Right lobe of liver (tissue), 6 donors: ENCODE measurements around the gene RCAN1. TPM values are rescaled to one million over a fixed set of nuclear protein-coding genes. Genes with fewer than 3 reads are reported as not detected.
"Not testable (repeated sequence)": the region's sequence is repeated elsewhere in the genome, so short reads cannot be mapped to it uniquely, and the experiment has no call there.

Experiments used
- ATAC-seq, 4 donors: fragments of 200-7000 bp; cut with Tn5 transposase; one replicate each; pipeline ENCODE4 v1.9.1; 2020; ENCODE audit warnings: mild to moderate bottlenecking in 4 of 4, moderate library complexity in 4 of 4
- DNase-seq, 3 donors: peaks; one replicate each; pipeline ENCODE4 v3.0.0-alpha.2; 2020
- H3K27ac ChIP-seq, 3 donors: fragments of 200-600 bp; one replicate each; pipeline ENCODE4 v1.8.0; 2022
- H3K27me3 ChIP-seq, 2 donors: fragments of 200-600 bp; one replicate each; pipeline ENCODE4 v1.8.0; 2022
- H3K36me3 ChIP-seq, 4 donors: fragments of 200-600 bp; sonication (generic) in 1 of 4; one replicate each; pipeline versions ENCODE4 v1.5.1 to v1.8.0; 2017 to 2022; ENCODE audit warnings: control low read depth in 1 of 4
- H3K4me1 ChIP-seq, 4 donors: fragments of 200-600 bp; sonication (generic) in 1 of 4; one replicate each; pipeline versions ENCODE4 v1.5.1 to v1.8.0; 2017 to 2022; ENCODE audit warnings: control low read depth in 1 of 4
- H3K4me3 ChIP-seq, 3 donors: fragments of 200-600 bp; one replicate each; pipeline ENCODE4 v1.8.0; 2022
- H3K9me3 ChIP-seq, 4 donors: fragments of 200-600 bp; sonication (generic) in 1 of 4; one replicate each; pipeline versions ENCODE4 v1.5.1 to v1.8.0; 2017 to 2022; ENCODE audit warnings: control low read depth in 1 of 4
- CTCF ChIP-seq, 4 donors: fragments of 200-600 bp in 3 of 4; fragments of 450-650 bp in 1 of 4; IDR thresholded peaks; one replicate each; pipeline versions ENCODE4 v1.5.1 to v1.8.0; 2016 to 2022; ENCODE audit warnings: antibody characterized with exemption in 4 of 4, mild to moderate bottlenecking in 2 of 4
- POLR2A ChIP-seq: fragments of 450-650 bp; IDR thresholded peaks from one replicate; pipeline ENCODE4 v1.6.1; 2017; ENCODE audit warnings: antibody characterized with exemption, mild to moderate bottlenecking
- WGBS: methylation state at CpG from one replicate; pipeline ENCODE4 v1.1.6; 2018; ENCODE audit warnings: low coverage, low lambda C conversion rate; ENCODE audit not compliant: insufficient coverage; ENCODE audit errors: missing lambda C conversion rate; 5-methylcytosine and 5-hydroxymethylcytosine counted together
- intact Hi-C, 2 donors: fragments of 100-400 bp; cut with DNase I; formaldehyde crosslinking; loops; one replicate each; pipeline versions ENCODE4 v1.11.2 to v1.14.1; 2022
- total RNA-seq, 6 experiments: library from RNA; depleted of rRNA in 2 of 6; stranded (reverse); fragments of >200 nt in 2 of 6; fragmentation: NEBNext Ultra II Directional in 3 of 6; extraction: Animal tissue kit (Norgen Biotek cat#: 25700) in 3 of 6; gene quantifications; one replicate each; pipeline versions ENCODE4 v1.1.0 to v1.2.4, GENCODE V29; 2016 to 2023
- donor health status: DM: no; HTN: yes; CAD: no.
- donor health status: DM: no; HTN: no; CAD: no.
- donor health status: DM: no; HTN: no; CAD: no.
- donor health status: DM: no; HTN: yes; CAD: no.
- donor health status: DM: no; HTN: yes; CAD: no.

Gene RCAN1
- total RNA-seq, 6 experiments from 2014 or later: 34.3 to 71.0 (median 55.4) TPM

- Histone ChIP-seq H3K9me3 (no peaks in the 10 kb centered on the region), H3K4me3 (no peak overlapping the region), H3K4me1 (peaks cover 0 to 12% (median 2%) of the 10 kb centered on the region in 4 donors), H3K27ac (no peak overlapping the region), H3K36me3 (no peaks in the 10 kb centered on the region), H3K27me3 (no peaks in the 10 kb centered on the region)
- TF ChIP-seq CTCF (IDR thresholded peaks at IDR 0.05) (no peak), POLR2A (no peak)
- intact Hi-C loops: no loop called here
- 80% methylated on average over 2 of the region's 3 CpGs for WGBS
- DNase-seq (no peak), ATAC-seq (no peak)
Observed at GRCh38 chr21:34611528-34611927, 3.4 kb downstream of the RCAN1 start.

GRCh38 chr21:34609933-34610549, 4.9 kb downstream of the RCAN1 start:
- ATAC-seq (no peak), DNase-seq (no peak)
- Histone ChIP-seq H3K27me3 (no peaks in the 10 kb centered on the region), H3K27ac (no peak overlapping the region), H3K9me3 (no peaks in the 10 kb centered on the region), H3K4me3 (no peak overlapping the region), H3K4me1 (peaks cover 0 to 9% (median 0%) of the 10 kb centered on the region in 4 donors), H3K36me3 (no peaks in the 10 kb centered on the region)
- intact Hi-C loops: no loop called here
- no peak for TF ChIP-seq POLR2A
- TF ChIP-seq CTCF (IDR thresholded peaks at IDR 0.05): no peak
- WGBS: 81% methylated on average over 7 of the region's 9 CpGs

GRCh38 chr21:34609244-34609932, 5.5 kb downstream of the RCAN1 start:
- no peaks in the 10 kb centered on the region for H3K9me3 ChIP-seq
- no peaks in the 10 kb centered on the region for H3K27me3 ChIP-seq
- WGBS: 90% methylated on average over 4 of the region's 4 CpGs
- peaks cover 0 to 9% (median 0%) of the 10 kb centered on the region in 4 donors for H3K4me1 ChIP-seq
- no peak for DNase-seq
- no peak overlapping the region for H3K4me3 ChIP-seq
- H3K27ac ChIP-seq: no peak overlapping the region
- TF ChIP-seq CTCF (IDR thresholded peaks at IDR 0.05) (no peak), POLR2A (no peak)
- H3K36me3 ChIP-seq: no peaks in the 10 kb centered on the region
- ATAC-seq: no peak
- intact Hi-C loops: no loop called here

- H3K4me1 ChIP-seq, intact Hi-C loops: not testable (repeated sequence)
- 93% methylated on average over 5 of the region's 5 CpGs for WGBS
Observed at GRCh38 chr21:34607376-34607775, 7.5 kb downstream of the RCAN1 start.

GRCh38 chr21:34606621-34607020, 8.3 kb downstream of the RCAN1 start:
- TF ChIP-seq POLR2A (no peak), CTCF (IDR thresholded peaks at IDR 0.05) (no peak)
- no peak overlapping the region for H3K27ac ChIP-seq
- whole genome bisulfite sequencing: 0% methylated on average over 1 of the region's 2 CpGs
- no peaks in the 10 kb centered on the region for H3K27me3 ChIP-seq
- H3K4me3 ChIP-seq: no peak overlapping the region
- DNase-seq (no peak), ATAC-seq (no peak)
- H3K4me1 ChIP-seq: no peaks in the 10 kb centered on the region
- intact Hi-C loops: no loop called here
- no peaks in the 10 kb centered on the region for H3K9me3 ChIP-seq
- H3K36me3 ChIP-seq: no peaks in the 10 kb centered on the region

More at GRCh38 chr21:34607376-34607775, 7.5 kb downstream of the RCAN1 start:
- H3K9me3 ChIP-seq, H3K27me3 ChIP-seq, H3K36me3 ChIP-seq, H3K4me3 ChIP-seq, DNase-seq, ATAC-seq, H3K27ac ChIP-seq: not testable (repeated sequence)
